Duodenal mucosa (tissue), 2 donors: ENCODE results near the gene NDST4.
"Not testable (repeated sequence)": the region's sequence is repeated elsewhere in the genome, so short reads cannot be mapped to it uniquely, and the experiment has no call there.

Experiments used
- H3K27ac ChIP-seq: one replicate; pipeline ENCODE4 v1.7.0; 2013; ENCODE audit warnings: low read depth, low read length
- H3K27me3 ChIP-seq, 2 donors: one replicate each; pipeline ENCODE4 v1.7.0; 2013; ENCODE audit warnings: low read length in 2 of 2, control low read depth in 1 of 2; ENCODE audit not compliant: insufficient read depth in 2 of 2, control insufficient read depth in 1 of 2
- H3K36me3 ChIP-seq, 2 donors: one replicate each; pipeline ENCODE4 v1.7.0; 2013; ENCODE audit warnings: low read length in 2 of 2, control low read depth in 1 of 2; ENCODE audit not compliant: insufficient read depth in 2 of 2, control insufficient read depth in 1 of 2
- H3K4me1 ChIP-seq, 2 donors: one replicate each; pipeline ENCODE4 v1.7.0; 2013; ENCODE audit warnings: low read length in 2 of 2, control low read depth in 1 of 2; ENCODE audit not compliant: insufficient read depth in 2 of 2, control insufficient read depth in 1 of 2
- H3K4me3 ChIP-seq, 2 donors: one replicate each; pipeline ENCODE4 v1.7.0; 2013; ENCODE audit warnings: low read length in 2 of 2, low read depth in 1 of 2
- H3K9ac ChIP-seq, 2 donors: one replicate each; pipeline ENCODE4 v1.7.0; 2013; ENCODE audit warnings: low read length in 2 of 2, low read depth in 1 of 2
- H3K9me3 ChIP-seq, 2 donors: one replicate each; pipeline ENCODE4 v1.7.0; 2013; ENCODE audit warnings: low read length in 2 of 2, control low read depth in 1 of 2; ENCODE audit not compliant: control insufficient read depth in 1 of 2

Gene NDST4

DNA sequence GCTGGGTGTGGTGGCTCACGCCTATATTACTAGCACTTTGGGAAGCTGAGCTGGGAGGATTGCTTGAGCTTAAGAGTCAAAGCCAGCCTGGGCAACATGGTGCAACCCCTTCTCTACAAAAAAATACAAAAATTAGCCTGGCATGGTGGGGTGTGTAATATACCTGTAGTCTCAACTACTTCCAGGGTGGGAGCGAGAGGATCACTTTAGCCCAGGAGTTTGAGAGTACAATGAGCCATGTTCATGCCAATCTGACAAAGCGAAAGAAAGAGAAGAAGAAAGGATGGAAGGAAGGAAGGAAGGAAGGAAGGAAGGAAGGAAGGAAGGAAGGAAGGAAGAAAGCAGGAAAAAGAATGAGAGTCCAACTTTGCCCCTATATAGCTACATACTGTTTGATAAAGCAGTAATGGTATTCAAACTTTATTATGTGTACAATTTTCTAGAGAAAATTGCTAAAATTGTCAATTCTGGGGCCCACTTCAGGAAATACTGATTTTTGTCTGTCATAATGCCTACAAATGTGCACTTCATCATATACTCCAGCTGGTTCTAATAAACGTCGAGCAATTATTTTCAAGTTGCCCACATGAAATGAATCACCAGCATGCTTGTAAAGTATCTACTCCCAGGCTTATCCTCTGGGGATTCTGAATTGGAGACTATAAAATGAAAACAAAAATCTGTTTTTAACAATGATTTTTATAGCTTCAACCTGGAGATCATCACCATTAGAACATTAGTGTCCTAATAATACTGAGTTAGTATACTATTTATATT, 132.3 kb downstream of the NDST4 start:
- Histone ChIP-seq H3K4me1 (no peaks in the 10 kb centered on the region), H3K27ac (no peak overlapping the region), H3K9ac (no peak overlapping the region)

GRCh38 chr4:114980399-114980798, 133.0 kb downstream of the NDST4 start:
- not testable (repeated sequence) for H3K9ac ChIP-seq, H3K27me3 ChIP-seq, H3K4me1 ChIP-seq, H3K9me3 ChIP-seq, H3K4me3 ChIP-seq, H3K27ac ChIP-seq, H3K36me3 ChIP-seq

More for the DNA sequence above, 132.3 kb downstream of the NDST4 start:
- no peaks in the 10 kb centered on the region for H3K9me3 ChIP-seq
- no peak overlapping the region for H3K4me3 ChIP-seq
- H3K27me3 ChIP-seq: no peaks in the 10 kb centered on the region
- no peaks in the 10 kb centered on the region for H3K36me3 ChIP-seq

DNA sequence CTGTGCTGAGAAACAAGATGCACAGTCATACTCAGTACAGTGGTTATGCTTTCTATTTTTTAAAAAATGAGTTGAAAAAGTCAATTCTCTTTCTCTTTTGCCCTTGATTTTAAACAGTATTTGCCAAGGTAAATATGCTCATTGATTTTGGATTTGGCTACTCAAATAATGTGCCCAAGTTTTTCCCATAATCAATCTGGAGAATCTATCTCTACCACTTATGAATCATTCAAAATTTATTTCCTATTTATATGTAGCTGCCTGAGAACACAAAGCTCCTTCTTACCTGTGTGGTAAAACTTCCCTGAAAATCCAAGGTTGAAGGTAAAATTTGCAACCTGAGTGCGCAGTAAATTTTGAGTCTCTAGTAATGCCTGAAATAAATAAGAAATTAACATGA, 136.5 kb downstream of the NDST4 start:
- Histone ChIP-seq H3K27ac (no peak overlapping the region), H3K36me3 (no peaks in the 10 kb centered on the region), H3K4me1 (no peaks in the 10 kb centered on the region), H3K9me3 (no peaks in the 10 kb centered on the region), H3K9ac (no peak overlapping the region), H3K27me3 (no peaks in the 10 kb centered on the region), H3K4me3 (no peak overlapping the region)

DNA sequence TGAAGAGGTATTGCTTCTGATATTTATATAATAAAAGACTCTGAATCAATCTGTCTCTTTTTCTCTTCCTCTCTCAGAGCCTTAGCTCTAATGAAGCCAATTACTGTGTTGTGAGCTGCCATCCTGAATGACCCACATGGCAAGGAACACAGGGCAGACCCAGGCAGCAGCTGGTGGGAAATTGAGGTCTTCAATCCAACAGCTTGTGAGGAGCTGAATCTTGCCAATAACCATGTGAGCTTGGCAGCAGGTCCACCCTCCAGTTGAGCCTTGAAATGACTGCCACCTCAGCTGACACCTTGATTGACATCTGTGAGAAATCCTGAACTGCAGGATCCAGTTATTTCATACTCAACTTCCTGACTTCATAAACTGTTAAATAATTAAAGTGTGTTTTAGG, 149.4 kb downstream of the NDST4 start:
- Histone ChIP-seq H3K27me3 (no peaks in the 10 kb centered on the region), H3K9me3 (no peaks in the 10 kb centered on the region), H3K4me1 (no peaks in the 10 kb centered on the region)

DNA sequence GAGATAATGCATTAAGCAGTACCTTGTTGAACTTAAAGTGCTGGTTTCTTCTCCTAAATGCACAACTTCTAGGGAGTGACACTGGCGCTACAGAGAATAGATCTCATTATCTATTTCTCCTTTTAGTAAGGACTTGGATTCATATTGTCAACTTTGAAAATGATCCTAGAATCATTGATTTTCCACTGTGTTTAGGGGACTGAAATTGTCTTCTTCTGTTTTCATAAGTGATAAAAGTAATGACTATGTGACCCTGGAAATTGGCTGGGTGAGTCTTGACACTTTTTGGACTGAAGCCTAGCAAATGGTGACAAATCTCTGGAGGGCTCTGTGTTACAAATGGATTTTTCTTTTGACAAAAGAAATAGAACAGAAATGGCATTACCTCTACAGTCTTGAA, 167.8 kb downstream of the NDST4 start:
- Histone ChIP-seq H3K27me3 (no peaks in the 10 kb centered on the region), H3K4me1 (no peaks in the 10 kb centered on the region), H3K9ac (no peak overlapping the region), H3K9me3 (no peaks in the 10 kb centered on the region), H3K27ac (no peak overlapping the region), H3K4me3 (no peak overlapping the region), H3K36me3 (no peaks in the 10 kb centered on the region)

More for the DNA sequence above, 149.4 kb downstream of the NDST4 start:
- no peak overlapping the region for H3K4me3 ChIP-seq
- no peaks in the 10 kb centered on the region for H3K36me3 ChIP-seq
- H3K9ac ChIP-seq: no peak overlapping the region
- H3K27ac ChIP-seq: no peak overlapping the region

GRCh38 chr4:114941503-114941902, 171.9 kb downstream of the NDST4 start:
- Histone ChIP-seq H3K4me3 (no peak overlapping the region), H3K9me3 (no peaks in the 10 kb centered on the region), H3K36me3 (no peaks in the 10 kb centered on the region), H3K9ac (no peak overlapping the region), H3K27me3 (no peaks in the 10 kb centered on the region), H3K4me1 (no peaks in the 10 kb centered on the region), H3K27ac (no peak overlapping the region)

DNA sequence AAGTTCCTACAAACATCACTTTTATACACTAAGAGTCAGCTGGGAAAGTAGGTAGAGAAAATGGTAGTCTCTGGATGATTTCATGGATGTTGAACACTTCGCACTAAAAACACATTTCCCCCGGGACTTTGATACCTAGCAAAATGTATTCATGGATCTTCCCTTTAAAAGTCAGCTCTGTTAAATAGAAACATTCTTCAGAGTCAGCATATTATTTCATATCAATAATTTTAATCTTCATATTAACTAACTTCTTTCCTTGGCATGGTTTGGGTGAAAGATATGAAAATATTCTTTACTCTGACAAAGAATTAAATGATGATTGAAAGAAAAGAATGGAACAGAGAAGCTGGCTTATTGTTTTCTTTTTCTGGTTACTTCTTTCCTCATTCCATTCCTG, 185.5 kb downstream of the NDST4 start:
- Histone ChIP-seq H3K4me3 (no peak overlapping the region), H3K27me3 (no peaks in the 10 kb centered on the region), H3K27ac (no peak overlapping the region), H3K9me3 (no peaks in the 10 kb centered on the region), H3K9ac (no peak overlapping the region), H3K36me3 (no peaks in the 10 kb centered on the region), H3K4me1 (no peaks in the 10 kb centered on the region)

DNA sequence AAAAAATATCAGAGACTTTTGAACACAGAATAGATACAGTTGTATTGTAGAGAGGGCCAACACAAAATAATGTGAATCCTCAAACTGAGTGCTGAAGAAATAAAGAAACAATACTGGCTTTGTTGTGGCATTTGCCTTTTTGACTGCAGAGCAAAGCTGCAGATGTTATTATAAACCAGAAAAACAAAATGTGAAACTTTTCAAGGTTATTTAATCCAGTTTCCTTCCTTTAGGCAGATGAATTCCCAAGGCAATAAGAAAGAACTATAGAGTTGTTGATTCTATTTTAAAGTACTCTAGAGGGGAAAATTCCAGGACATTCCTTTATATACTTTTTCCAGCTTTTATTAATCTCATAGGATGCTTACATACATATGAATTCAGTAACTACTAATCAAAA, 186.8 kb downstream of the NDST4 start:
- Histone ChIP-seq H3K4me1 (no peaks in the 10 kb centered on the region), H3K9ac (no peak overlapping the region), H3K27me3 (no peaks in the 10 kb centered on the region), H3K4me3 (no peak overlapping the region), H3K9me3 (no peaks in the 10 kb centered on the region), H3K27ac (no peak overlapping the region), H3K36me3 (no peaks in the 10 kb centered on the region)

DNA sequence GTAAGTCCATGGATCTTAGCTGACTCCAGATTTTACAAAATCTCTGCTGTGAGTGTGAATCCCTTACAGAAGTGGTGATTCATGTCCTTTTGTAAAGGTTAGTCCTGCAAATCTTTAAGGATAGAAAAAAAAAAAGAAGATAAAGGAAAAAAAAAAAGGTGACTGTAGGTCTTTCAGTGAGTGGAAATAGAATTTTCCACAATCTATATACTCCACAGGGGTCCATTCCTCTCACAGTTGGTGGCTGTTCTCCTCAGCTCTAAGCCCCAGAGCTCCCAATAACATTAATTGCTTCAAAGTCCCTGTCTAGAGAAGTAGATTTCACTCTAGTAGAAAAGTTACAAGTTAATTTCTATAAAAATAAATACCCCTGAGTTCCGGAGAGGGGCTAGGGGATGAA, 189.1 kb downstream of the NDST4 start:
- Histone ChIP-seq H3K9ac (no peak overlapping the region), H3K36me3 (no peaks in the 10 kb centered on the region), H3K27me3 (no peaks in the 10 kb centered on the region), H3K4me3 (no peak overlapping the region), H3K4me1 (no peaks in the 10 kb centered on the region), H3K9me3 (no peaks in the 10 kb centered on the region), H3K27ac (no peak overlapping the region)

- no peaks in the 10 kb centered on the region for H3K27me3 ChIP-seq
- no peaks in the 10 kb centered on the region for H3K4me1 ChIP-seq
- H3K36me3 ChIP-seq: no peaks in the 10 kb centered on the region
- H3K27ac ChIP-seq: no peak overlapping the region
- H3K9me3 ChIP-seq: no peaks in the 10 kb centered on the region
- no peak overlapping the region for H3K9ac ChIP-seq
- peak overlapping the region; percentile 4 to 8 for H3K4me3 ChIP-seq
Observed at GRCh38 chr4:114922592-114922933, 190.9 kb downstream of the NDST4 start.
